HEK293 (cell line): ENCODE results near the gene CD84.
"Not testable (repeated sequence)": the region's sequence is repeated elsewhere in the genome, so short reads cannot be mapped to it uniquely, and the experiment has no call there.

Experiments used
- PRDM4 ChIP-seq: fragments of 450-650 bp; formaldehyde crosslinking; IDR thresholded peaks from 2 replicates; pipeline ENCODE4 v1.5.1; 2017; ENCODE audit warnings: missing biosample characterization, missing genetic modification characterization
- REST ChIP-seq: fragments of 450-650 bp; formaldehyde crosslinking; IDR thresholded peaks from 2 replicates; pipeline ENCODE4 v1.5.1; 2016; ENCODE audit warnings: missing biosample characterization, missing genetic modification characterization
- ZNF211 ChIP-seq: fragments of 450-650 bp; formaldehyde crosslinking; IDR thresholded peaks from 2 replicates; pipeline ENCODE4 v1.5.1; 2016; ENCODE audit warnings: low read depth, missing biosample characterization, missing genetic modification characterization
- ZNF416 ChIP-seq: fragments of 450-650 bp; formaldehyde crosslinking; IDR thresholded peaks from 2 replicates; pipeline ENCODE4 v1.5.1; 2016; ENCODE audit warnings: missing biosample characterization, missing genetic modification characterization
- ZNF610 ChIP-seq: fragments of 450-650 bp; formaldehyde crosslinking; IDR thresholded peaks from 2 replicates; pipeline ENCODE4 v1.5.1; 2016; ENCODE audit warnings: missing biosample characterization, missing genetic modification characterization, borderline replicate concordance

- not testable (repeated sequence) for TF ChIP-seq ZNF610, ZNF211, ZNF416, REST, PRDM4 (tag by site-specific recombination)
These were observed 63.4 kb downstream of the CD84 start for GRCh38 chr1:160515908-160516307.
